Natural killer cell (primary cell): ENCODE results near the gene NSA2. TPM values are rescaled to one million over a fixed set of nuclear protein-coding genes. Genes with fewer than 3 reads are reported as not detected.

Source experiments
- ATAC-seq, 3 donors: fragments of 150-1000 bp in 2 of 3; fragments of 200-7000 bp in 1 of 3; cut with Tn5 transposase; 1 replicate in 1 of 3; 2 replicates in 2 of 3; pipeline ENCODE4 v1.10.0; 2021; ENCODE audit warnings: mild to moderate bottlenecking in 2 of 3, moderate library complexity in 2 of 3
- DNase-seq, 2 donors: peaks; one replicate each; pipeline versions ENCODE4 v3.0.0 to v3.0.0-alpha.2; 2013 to 2021; ENCODE audit warnings: mixed read lengths in 1 of 2
- H3K27ac ChIP-seq: one replicate; pipeline ENCODE4 v1.5.1; 2013; ENCODE audit warnings: mild to moderate bottlenecking, low read length
- H3K27me3 ChIP-seq: one replicate; pipeline ENCODE4 v1.6.1; 2013; ENCODE audit warnings: low read length; ENCODE audit not compliant: control insufficient read depth, insufficient read depth
- H3K36me3 ChIP-seq: one replicate; pipeline ENCODE4 v1.6.1; 2013; ENCODE audit warnings: low read length; ENCODE audit not compliant: control insufficient read depth, insufficient read depth
- H3K4me1 ChIP-seq: one replicate; pipeline ENCODE4 v1.6.1; 2013; ENCODE audit warnings: low read length; ENCODE audit not compliant: control insufficient read depth, insufficient read depth
- H3K4me3 ChIP-seq: one replicate; pipeline ENCODE4 v1.5.1; 2013; ENCODE audit warnings: low read length
- H3K9me3 ChIP-seq: one replicate; pipeline ENCODE4 v1.6.1; 2013; ENCODE audit warnings: low read length; ENCODE audit not compliant: control insufficient read depth, insufficient read depth
- H3K27ac Mint-ChIP-seq, 2 donors: one replicate each; pipeline ENCODE4 v1.8.0; 2022; ENCODE audit warnings: mild to moderate bottlenecking in 2 of 2, mixed read lengths in 2 of 2, moderate library complexity in 1 of 2
- H3K27me3 Mint-ChIP-seq, 2 donors: one replicate each; pipeline ENCODE4 v1.8.0; 2022; ENCODE audit warnings: low read depth in 2 of 2, mixed read lengths in 2 of 2
- H3K36me3 Mint-ChIP-seq: one replicate; pipeline ENCODE4 v1.8.0; 2022; ENCODE audit warnings: mixed read lengths
- H3K4me1 Mint-ChIP-seq, 2 donors: one replicate each; pipeline ENCODE4 v1.8.0; 2022; ENCODE audit warnings: mixed read lengths in 2 of 2
- H3K4me3 Mint-ChIP-seq: one replicate; pipeline ENCODE4 v1.8.0; 2022; ENCODE audit warnings: mild to moderate bottlenecking, moderate library complexity, mixed read lengths
- H3K9me3 Mint-ChIP-seq, 2 donors: one replicate each; pipeline ENCODE4 v1.8.0; 2022; ENCODE audit warnings: mixed read lengths in 2 of 2
- CTCF ChIP-seq: fragments of 200-600 bp; IDR thresholded peaks from one replicate; pipeline ENCODE4 v1.8.0; 2022; ENCODE audit warnings: antibody characterized with exemption
- WGBS: methylation state at CpG from one replicate; pipeline ENCODE4 v1.1.7; 2013; ENCODE audit warnings: missing lambda C conversion rate; ENCODE audit not compliant: insufficient coverage; 5-methylcytosine and 5-hydroxymethylcytosine counted together
- intact Hi-C: fragments of 100-400 bp; cut with micrococcal nuclease; formaldehyde crosslinking; loops from one replicate; pipeline ENCODE4 v1.14.2; 2022
- total RNA-seq, 4 donors: library from RNA; stranded (reverse); fragments of 120-200 nt in 1 of 4; gene quantifications; one replicate each; pipeline versions ENCODE4 v1.2.3 to v1.2.4, GENCODE V29; 2013 to 2022

Gene NSA2
- total RNA-seq, 3 donors from 2014 or later (not counting 1 experiment from before 2014, with no cell fraction given): 53.2 to 75.8 (median 74.0) TPM

DNA sequence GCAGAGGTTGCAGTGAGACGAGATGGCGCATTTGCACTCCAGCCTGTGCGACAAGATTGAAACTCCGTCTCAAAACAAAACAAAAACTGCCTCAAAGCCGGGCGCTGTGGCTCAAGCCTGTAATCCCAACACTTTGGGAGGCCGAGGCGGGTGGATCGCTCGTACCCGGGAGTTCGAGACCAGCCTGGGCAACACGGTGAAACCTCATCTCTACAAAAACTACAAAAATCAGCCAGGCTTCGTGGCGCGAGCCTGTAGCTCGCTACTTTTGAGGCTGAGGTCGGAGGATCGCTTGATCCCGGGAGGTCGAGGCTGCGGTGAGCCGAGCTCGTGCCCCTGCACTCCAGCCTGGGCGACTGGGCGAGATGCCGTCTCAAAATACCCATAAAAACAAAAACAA is 1.1 kb upstream of the NSA2 start:
- Mint-ChIP-seq H3K9me3 (no peaks in the 10 kb centered on the region), H3K4me1 (peaks cover 36 to 40% of the 10 kb centered on the region in 2 donors), H3K27ac (peak overlapping the region; percentile 96 to 98), H3K27me3 (no peaks in the 10 kb centered on the region), H3K36me3 (peaks cover 6% of the 10 kb centered on the region), H3K4me3 (peak overlapping the region; percentile 99)
- peak overlapping the region; percentile 94 for H3K4me3 ChIP-seq
- no peaks in the 10 kb centered on the region for H3K27me3 ChIP-seq
- TF ChIP-seq CTCF: no peak
- intact Hi-C loops: loop anchor here (1.0 to 10.0 kb wide), 6 partner anchors 81 to 1489 kb away; partner anchors contain the start of genes ANKRA2, HEXB, HMGCR and UTP15
- peaks cover 25% of the 10 kb centered on the region for H3K36me3 ChIP-seq
- H3K27ac ChIP-seq: no peak overlapping the region
- H3K9me3 ChIP-seq: no peaks in the 10 kb centered on the region
- 72% methylated on average over 25 of the region's 27 CpGs for WGBS
- DNase-seq: no peak
- no peak for ATAC-seq
- H3K4me1 ChIP-seq: peaks cover 16% of the 10 kb centered on the region

DNA sequence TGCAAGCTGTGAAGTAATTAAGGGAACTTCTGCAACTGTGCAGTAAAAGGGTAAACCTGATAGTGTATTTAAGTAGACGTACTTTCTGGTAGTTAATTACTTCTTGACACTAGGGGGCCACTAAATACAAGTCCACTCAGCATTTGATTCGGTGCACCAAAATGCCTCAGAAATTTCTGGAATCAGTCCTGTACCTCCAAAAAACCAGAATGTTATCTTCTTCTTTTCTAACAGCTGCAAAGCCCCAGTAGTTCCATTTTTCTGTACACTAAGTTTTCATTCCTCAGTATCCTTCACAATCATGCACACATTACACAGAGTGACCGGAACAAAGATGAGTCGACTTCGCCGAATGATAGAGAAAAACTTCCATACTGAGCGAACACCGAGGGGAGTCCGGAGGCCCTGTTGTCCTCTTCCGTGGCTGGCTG is 616 bp upstream of the NSA2 start:
- Mint-ChIP-seq H3K9me3 (no peaks in the 10 kb centered on the region), H3K27ac (peak overlapping the region; percentile 96 to 98), H3K4me3 (peak overlapping the region; percentile 99), H3K27me3 (no peaks in the 10 kb centered on the region), H3K4me1 (peaks cover 32 to 40% of the 10 kb centered on the region in 2 donors), H3K36me3 (peaks cover 6% of the 10 kb centered on the region)
- peak; percentile 79 for TF ChIP-seq CTCF
- 0% methylated on average over 10 of the region's 10 CpGs for WGBS
- DNase-seq (peak in 1 of 2 donors; percentile 73), ATAC-seq (peak; percentile 45 to 76 (median 52))
- Histone ChIP-seq H3K9me3 (no peaks in the 10 kb centered on the region), H3K4me1 (peaks cover 16% of the 10 kb centered on the region), H3K27me3 (no peaks in the 10 kb centered on the region), H3K36me3 (peaks cover 22% of the 10 kb centered on the region), H3K4me3 (peak overlapping the region; percentile 94), H3K27ac (peak overlapping the region; percentile 67)
- intact Hi-C loops: loop anchor here (1.0 to 10.0 kb wide), 6 partner anchors 82 to 1488 kb away; partner anchors contain the start of genes ANKRA2, HEXB, HMGCR and UTP15

DNA sequence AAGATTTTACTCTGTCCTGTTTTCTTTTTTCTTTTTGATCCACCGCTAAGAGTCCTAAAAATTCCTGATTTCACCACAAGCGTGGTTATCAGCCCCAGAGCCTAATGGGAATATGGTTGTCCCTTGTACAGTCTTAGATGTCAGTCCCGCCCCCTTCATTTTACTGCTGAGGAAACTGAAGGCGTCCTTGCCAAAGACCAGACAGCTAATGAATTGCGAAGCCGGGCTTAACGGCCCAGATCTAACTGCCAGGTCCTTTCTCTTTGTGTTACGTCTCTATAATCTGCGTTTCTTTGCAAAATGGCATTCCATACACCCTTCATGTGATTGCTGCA is 497 bp downstream of the NSA2 start:
- peak overlapping the region; percentile 67 for H3K27ac ChIP-seq
- peaks cover 16% of the 10 kb centered on the region for H3K4me1 ChIP-seq
- WGBS: under 1% methylated on average over 9 of the region's 9 CpGs
- no peaks in the 10 kb centered on the region for H3K27me3 ChIP-seq
- peaks cover 22% of the 10 kb centered on the region for H3K36me3 ChIP-seq
- H3K27ac Mint-ChIP-seq: peak overlapping the region; percentile 96 to 98
- peaks cover 6% of the 10 kb centered on the region for H3K36me3 Mint-ChIP-seq
- no peaks in the 10 kb centered on the region for H3K27me3 Mint-ChIP-seq
- H3K4me1 Mint-ChIP-seq: peaks cover 25 to 40% of the 10 kb centered on the region in 2 donors
- intact Hi-C loops: loop anchor here (1.0 to 10.0 kb wide), 6 partner anchors 83 to 1487 kb away; partner anchors contain the start of genes ANKRA2, FAM169A, HEXB and HMGCR
- no peak for DNase-seq
- H3K4me3 Mint-ChIP-seq: peak overlapping the region; percentile 99
- no peak for ATAC-seq
- no peaks in the 10 kb centered on the region for H3K9me3 Mint-ChIP-seq
- TF ChIP-seq CTCF: no peak
- no peaks in the 10 kb centered on the region for H3K9me3 ChIP-seq
- H3K4me3 ChIP-seq: peak overlapping the region; percentile 94

- ATAC-seq (no peak), DNase-seq (no peak)
- Mint-ChIP-seq H3K36me3 (peaks cover 6% of the 10 kb centered on the region), H3K27me3 (no peaks in the 10 kb centered on the region), H3K4me1 (peaks cover 11 to 17% of the 10 kb centered on the region in 2 donors), H3K4me3 (no peak overlapping the region), H3K9me3 (no peaks in the 10 kb centered on the region), H3K27ac (peak overlapping the region in 1 of 2 donors; percentile 16)
- no peaks in the 10 kb centered on the region for H3K9me3 ChIP-seq
- no peak overlapping the region for H3K4me3 ChIP-seq
- whole genome bisulfite sequencing: 97% methylated on average over 5 of the region's 7 CpGs
- H3K36me3 ChIP-seq: peaks cover 52% of the 10 kb centered on the region
- intact Hi-C loops: no loop called here
- H3K27ac ChIP-seq: no peak overlapping the region
- H3K4me1 ChIP-seq: peaks cover 6% of the 10 kb centered on the region
- no peak for TF ChIP-seq CTCF
- H3K27me3 ChIP-seq: no peaks in the 10 kb centered on the region
Measured at GRCh38 chr5:74772359-74772758, 5.3 kb downstream of the NSA2 start.
